ENCODE data around the gene TMCC1. TPM values are rescaled to one million over a fixed set of nuclear protein-coding genes. Genes with fewer than 3 reads are reported as not detected.

The TMCC1 gene
- total RNA-seq, 4 donors from 2014 or later: 4.1 to 21.8 (median 14.5) TPM

DNA sequence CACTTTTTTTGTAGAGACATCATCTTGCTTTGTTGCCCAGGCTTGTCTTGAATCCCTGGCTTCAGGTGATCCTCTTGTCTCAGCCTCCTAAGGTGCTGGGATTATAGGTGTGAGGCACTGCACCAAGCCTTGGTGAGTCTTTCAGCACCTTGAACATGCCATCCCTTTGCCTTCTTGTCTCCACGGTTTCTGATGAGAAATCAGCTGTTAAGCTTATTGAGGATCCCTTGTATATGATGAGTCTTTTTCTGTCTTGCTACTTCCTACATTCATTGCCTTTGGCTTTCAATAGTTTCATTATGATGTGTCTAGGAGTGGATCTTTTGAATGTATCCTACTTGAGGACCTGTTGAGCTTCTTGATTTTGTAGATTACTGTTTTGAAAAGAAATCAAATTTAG lies 35.9 kb upstream of the TMCC1 start:
- in situ Hi-C loops (cut with MboI; ENCODE audit: low pct_ligation_motif_present in 1 of 4, low pct_unique_long_range_greater_than_20kb in 1 of 4, low sequenced_read_pairs in 3 of 4) (loop anchor here (25.0 kb wide), 2 partner anchors 292 to 442 kb away; no protein-coding TSS in a partner anchor), intact Hi-C loops (cut with DNase I; ENCODE audit: low total_unique reads) (loop anchor here (10.0 kb wide), 1 partner anchor 275 kb away; no protein-coding TSS in a partner anchor)
- H3K36me3 ChIP-seq: no peaks in the 10 kb centered on the region
- H3K4me1 ChIP-seq: peaks cover 0 to 2% (median 0%) of the 10 kb centered on the region in 4 donors
- H3K27me3 ChIP-seq: no peaks in the 10 kb centered on the region
- DNase-seq: no peak
- H3K27ac ChIP-seq: no peak overlapping the region
- H3K9me3 ChIP-seq: peaks cover 10 to 12% of the 10 kb centered on the region in 2 donors
- H3K4me3 ChIP-seq: no peak overlapping the region
- WGBS, 2 donors (ENCODE audit: low coverage in 1 of 2): 60 to 77% methylated on average over 1 of the region's 1 CpG
- TF ChIP-seq, protein P1, sequence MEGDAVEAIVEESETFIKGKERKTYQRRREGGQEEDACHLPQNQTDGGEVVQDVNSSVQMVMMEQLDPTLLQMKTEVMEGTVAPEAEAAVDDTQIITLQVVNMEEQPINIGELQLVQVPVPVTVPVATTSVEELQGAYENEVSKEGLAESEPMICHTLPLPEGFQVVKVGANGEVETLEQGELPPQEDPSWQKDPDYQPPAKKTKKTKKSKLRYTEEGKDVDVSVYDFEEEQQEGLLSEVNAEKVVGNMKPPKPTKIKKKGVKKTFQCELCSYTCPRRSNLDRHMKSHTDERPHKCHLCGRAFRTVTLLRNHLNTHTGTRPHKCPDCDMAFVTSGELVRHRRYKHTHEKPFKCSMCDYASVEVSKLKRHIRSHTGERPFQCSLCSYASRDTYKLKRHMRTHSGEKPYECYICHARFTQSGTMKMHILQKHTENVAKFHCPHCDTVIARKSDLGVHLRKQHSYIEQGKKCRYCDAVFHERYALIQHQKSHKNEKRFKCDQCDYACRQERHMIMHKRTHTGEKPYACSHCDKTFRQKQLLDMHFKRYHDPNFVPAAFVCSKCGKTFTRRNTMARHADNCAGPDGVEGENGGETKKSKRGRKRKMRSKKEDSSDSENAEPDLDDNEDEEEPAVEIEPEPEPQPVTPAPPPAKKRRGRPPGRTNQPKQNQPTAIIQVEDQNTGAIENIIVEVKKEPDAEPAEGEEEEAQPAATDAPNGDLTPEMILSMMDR (IDR thresholded peaks at IDR 0.05): no peak

DNA sequence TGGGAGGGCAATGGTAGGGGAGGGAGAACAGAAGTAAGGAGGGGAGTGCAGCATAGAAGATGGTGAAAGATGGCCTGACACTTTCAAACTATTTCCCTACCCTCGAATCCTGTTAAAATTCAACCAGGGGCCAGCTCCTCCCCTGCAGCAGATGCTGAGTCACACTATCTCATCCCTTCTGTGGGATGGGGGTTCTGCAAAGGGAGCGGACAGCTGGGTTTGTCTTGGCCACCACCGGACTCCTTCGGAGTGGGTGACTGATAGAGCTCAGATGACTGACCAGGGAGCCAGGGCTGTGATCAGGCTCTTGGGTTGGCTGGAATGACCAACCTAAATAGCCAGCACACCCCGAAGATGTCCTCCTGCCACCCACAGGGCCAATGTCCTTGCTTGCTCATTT lies 33.6 kb upstream of the TMCC1 start:
- H3K27ac ChIP-seq: no peak overlapping the region
- H3K36me3 ChIP-seq: no peaks in the 10 kb centered on the region
- 62% methylated on average over 5 of the region's 5 CpGs; no CpG with 5 or more reads in 1 of the 2 donors for WGBS, 2 donors (ENCODE audit: low coverage in 1 of 2)
- no peak for TF ChIP-seq POLR2A (IDR thresholded peaks at IDR 0.05)
- TF ChIP-seq EP300 (IDR thresholded peaks at IDR 0.05; ENCODE audit: low read depth): no peak
- no peak for TF ChIP-seq POLR2AphosphoS5 (IDR thresholded peaks at IDR 0.05)
- TF ChIP-seq, protein P1 (IDR thresholded peaks at IDR 0.05): no peak
- no peaks in the 10 kb centered on the region for H3K4me1 ChIP-seq
- H3K9me3 ChIP-seq: peaks cover 10 to 12% of the 10 kb centered on the region in 2 donors
- H3K4me3 ChIP-seq: no peak overlapping the region
- no peak for DNase-seq
- in situ Hi-C loops (cut with MboI; ENCODE audit: low pct_ligation_motif_present in 1 of 4, low pct_unique_long_range_greater_than_20kb in 1 of 4, low sequenced_read_pairs in 3 of 4) (loop anchor here (25.0 kb wide), 2 partner anchors 290 to 440 kb away; no protein-coding TSS in a partner anchor), intact Hi-C loops (cut with DNase I; ENCODE audit: low total_unique reads) (loop anchor here (10.0 kb wide), 1 partner anchor 272 kb away; no protein-coding TSS in a partner anchor)
- H3K27me3 ChIP-seq: no peaks in the 10 kb centered on the region

DNA sequence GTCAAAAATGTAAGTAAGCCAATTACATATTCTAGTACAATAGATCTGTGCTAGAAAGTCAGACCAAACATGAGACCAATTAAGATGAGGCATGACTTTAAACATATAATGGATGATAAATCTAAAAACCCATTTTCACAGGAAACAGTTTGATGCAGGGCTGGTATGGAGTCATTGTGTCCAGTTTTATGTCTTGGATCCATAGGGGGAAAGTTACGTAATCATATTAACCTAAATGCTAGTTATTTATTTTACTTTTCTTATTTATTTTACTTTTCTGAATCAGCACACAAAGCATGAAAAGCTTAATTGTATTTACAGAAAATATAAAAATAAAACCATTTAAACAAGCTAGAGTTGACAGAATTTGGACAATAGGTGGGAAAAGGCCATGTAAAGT lies 26.3 kb upstream of the TMCC1 start:
- TF ChIP-seq POLR2A (IDR thresholded peaks at IDR 0.05) (no peak), EP300 (IDR thresholded peaks at IDR 0.05; ENCODE audit: low read depth) (no peak), POLR2AphosphoS5 (IDR thresholded peaks at IDR 0.05) (no peak)
- TF ChIP-seq, protein P1 (IDR thresholded peaks at IDR 0.05): no peak
- in situ Hi-C loops (cut with MboI; ENCODE audit: low pct_ligation_motif_present in 1 of 4, low pct_unique_long_range_greater_than_20kb in 1 of 4, low sequenced_read_pairs in 3 of 4) (no loop called here), intact Hi-C loops (cut with DNase I; ENCODE audit: low total_unique reads) (loop anchor here (10.0 kb wide), 1 partner anchor 265 kb away; no protein-coding TSS in a partner anchor)
- no peak overlapping the region for H3K27ac ChIP-seq
- no peaks in the 10 kb centered on the region for H3K36me3 ChIP-seq
- no peaks in the 10 kb centered on the region for H3K27me3 ChIP-seq
- 89 to 95% methylated on average over 1 of the region's 1 CpG for WGBS, 2 donors (ENCODE audit: low coverage in 1 of 2)
- no peak overlapping the region for H3K4me3 ChIP-seq
- no peaks in the 10 kb centered on the region for H3K4me1 ChIP-seq
- no peak for DNase-seq
- H3K9me3 ChIP-seq: peaks cover 26 to 29% of the 10 kb centered on the region in 2 donors

DNA sequence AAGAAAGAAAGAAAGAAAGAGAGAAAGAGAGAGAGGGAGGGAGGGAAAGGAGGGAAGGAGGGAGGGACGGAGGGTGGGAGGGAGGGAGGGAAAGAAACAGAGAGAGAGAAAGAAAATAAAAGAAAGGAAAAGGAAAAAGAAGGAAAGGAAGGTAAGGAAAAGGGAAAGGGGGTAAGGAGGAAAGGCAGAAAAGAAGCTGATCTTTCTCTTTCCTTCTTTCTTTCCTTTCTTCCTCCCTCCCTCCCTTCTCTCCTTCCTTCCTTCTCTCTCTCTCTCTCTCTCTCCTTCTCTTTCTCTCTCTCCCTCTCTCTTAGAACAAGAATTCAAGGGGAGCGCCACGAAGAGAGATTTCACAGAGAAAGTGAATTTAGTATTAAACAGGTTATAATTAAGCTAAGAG lies 25.8 kb upstream of the TMCC1 start:
- in situ Hi-C loops (cut with MboI; ENCODE audit: low pct_ligation_motif_present in 1 of 4, low pct_unique_long_range_greater_than_20kb in 1 of 4, low sequenced_read_pairs in 3 of 4): no loop called here
- WGBS, 2 donors (ENCODE audit: low coverage in 1 of 2): 85 to 95% methylated on average over 2 to 3 of the region's 3 CpGs
- intact Hi-C loops (cut with DNase I; ENCODE audit: low total_unique reads): no loop called here

More for the DNA sequence above, 25.8 kb upstream of the TMCC1 start:
- TF ChIP-seq, protein P1 (IDR thresholded peaks at IDR 0.05): no peak
- TF ChIP-seq EP300 (IDR thresholded peaks at IDR 0.05; ENCODE audit: low read depth): no peak
- no peak for TF ChIP-seq POLR2A (IDR thresholded peaks at IDR 0.05)
- no peak for TF ChIP-seq POLR2AphosphoS5 (IDR thresholded peaks at IDR 0.05)
- no peak overlapping the region for H3K4me3 ChIP-seq
- H3K9me3 ChIP-seq: peaks cover 26 to 29% of the 10 kb centered on the region in 2 donors
- H3K36me3 ChIP-seq: no peaks in the 10 kb centered on the region
- no peaks in the 10 kb centered on the region for H3K27me3 ChIP-seq
- DNase-seq: no peak
- H3K27ac ChIP-seq: no peak overlapping the region
- H3K4me1 ChIP-seq: no peaks in the 10 kb centered on the region

Data from transverse colon (tissue), 4 donors.